HG02852 (cell line): ENCODE measurements around the gene ALDH6A1.
A peak's percentile ranks its signal among the peaks of the same experiment; 100 is the strongest.

ENCODE experiments used
- ATAC-seq: cut with Tn5 transposase; IDR thresholded peaks from one replicate; pipeline ENCODE4 v1.9.1; 2021; ENCODE audit warnings: mild to moderate bottlenecking, moderate library complexity; ENCODE audit not compliant: unreplicated experiment

ALDH6A1 gene

DNA sequence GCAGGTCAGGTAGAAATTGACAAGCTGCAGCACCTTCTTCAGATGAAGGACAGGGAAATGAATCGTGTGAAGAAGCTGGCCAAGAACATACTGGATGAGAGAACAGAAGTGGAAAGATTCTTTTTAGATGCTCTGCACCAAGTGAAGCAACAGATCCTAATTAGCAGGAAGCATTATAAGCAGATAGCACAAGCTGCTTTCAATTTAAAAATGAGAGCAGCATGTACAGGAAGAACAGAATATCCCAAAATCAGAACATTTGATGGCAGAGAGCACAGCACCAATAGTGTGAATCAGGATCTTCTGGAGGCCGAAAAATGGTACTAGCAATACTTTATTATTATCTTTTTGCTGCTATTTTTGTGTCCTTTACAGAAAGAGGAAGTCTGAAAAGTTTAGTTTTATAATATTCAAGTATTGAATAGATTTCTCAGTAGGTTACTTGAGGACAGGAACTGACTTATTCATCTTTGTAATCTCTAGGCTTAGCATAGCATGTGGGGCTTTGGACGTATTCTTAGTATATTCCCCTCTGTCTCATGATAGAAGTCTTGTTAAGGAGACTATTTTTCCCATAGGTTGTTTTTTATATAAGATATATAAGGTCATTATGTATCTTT lies 34.3 kb downstream of the ALDH6A1 start:
- no peak for ATAC-seq

DNA sequence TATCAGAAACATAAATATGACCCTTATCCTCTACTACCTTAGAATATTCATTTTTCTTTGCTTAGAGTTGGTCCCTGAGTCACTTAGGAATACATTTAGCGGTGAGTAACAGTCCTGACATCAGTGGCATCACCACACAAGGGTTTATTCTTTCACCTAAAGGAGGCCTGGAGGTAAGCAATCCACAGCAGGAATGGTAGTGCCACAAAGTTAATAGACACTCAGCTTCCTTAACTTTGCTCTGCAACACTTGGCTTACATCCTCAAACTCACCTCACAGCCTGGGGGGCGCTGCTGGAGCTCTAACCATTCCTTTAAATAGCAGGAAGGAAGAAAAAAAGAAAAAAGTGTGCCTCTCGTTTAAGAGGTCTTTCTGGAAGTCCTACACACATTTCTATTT lies 36.0 kb downstream of the ALDH6A1 start:
- no peak for ATAC-seq

DNA sequence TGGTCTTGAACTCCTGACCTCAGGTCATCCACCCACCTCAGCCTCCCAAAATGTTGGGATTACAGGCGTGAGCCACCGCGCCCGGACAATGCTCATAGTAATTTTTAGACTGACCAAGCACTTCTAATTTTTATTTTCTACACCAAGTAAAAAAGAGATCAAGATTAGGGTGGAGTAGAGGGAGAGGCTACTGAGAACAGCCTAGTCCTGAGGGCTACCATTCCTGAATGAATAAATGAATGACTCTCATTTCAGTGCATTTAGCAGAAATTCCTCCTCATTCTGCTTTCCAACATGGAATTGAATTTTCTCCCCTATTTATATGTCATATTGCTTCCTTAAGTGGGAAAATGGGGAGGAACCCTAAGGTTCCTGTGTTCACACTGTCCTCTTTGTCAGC lies 38.7 kb downstream of the ALDH6A1 start:
- ATAC-seq, result no peak

DNA sequence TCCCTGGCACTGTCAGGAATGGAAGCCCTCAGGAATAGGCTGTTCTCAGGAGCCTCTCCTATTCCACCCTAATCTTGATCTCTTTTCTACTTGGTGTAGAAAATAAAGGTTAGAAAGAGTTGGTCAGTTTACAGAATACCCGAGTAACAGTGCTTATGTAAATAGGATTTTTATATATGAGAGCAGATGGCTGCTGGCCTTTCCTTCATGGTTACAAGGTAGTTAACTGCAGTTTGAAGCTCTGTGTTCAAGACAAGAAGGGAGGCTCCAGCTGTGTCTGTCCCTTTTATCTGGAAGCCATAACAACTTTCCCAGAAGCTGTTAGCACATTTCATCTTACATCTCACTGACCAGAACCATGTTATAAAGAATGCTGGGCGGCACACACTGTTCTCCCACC lies 42.0 kb downstream of the ALDH6A1 start:
- no peak for ATAC-seq

DNA sequence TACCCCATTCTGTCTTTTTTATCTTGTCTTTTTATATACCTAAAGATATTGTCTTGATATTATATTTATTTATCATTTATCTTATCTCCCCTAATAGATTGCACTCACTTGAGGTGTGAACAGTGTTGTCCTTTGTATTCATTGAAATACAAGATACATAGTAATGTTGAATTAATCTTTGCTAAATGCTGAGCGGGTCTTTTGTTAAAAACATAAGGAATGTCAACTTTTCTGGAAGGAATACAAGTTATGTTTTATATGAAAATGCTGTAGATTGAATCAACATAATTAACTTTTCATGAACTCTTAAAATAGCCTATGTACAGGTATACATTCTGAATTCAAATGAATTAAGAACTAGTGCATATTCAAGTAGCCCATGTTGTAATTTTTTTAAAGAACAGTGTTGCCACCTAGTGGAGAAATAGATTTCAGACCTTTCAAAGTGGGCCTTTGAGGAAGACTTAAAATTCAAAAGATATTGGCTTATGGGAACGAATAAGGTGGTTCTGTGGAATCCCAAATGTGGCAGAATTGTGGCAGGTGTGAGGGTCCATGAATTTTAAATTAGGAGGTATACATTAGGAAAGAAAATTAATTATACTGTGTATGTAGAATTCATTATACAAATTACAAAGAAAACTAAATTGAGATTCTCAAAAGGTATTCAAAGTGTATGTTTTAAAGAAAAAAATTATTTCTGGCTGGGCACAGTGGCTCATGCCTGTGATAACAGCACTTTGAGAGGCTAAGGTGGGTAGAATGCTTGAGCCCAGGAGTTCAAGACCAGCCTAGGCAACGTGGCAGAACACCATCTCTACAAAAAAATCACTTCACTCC lies 46.0 kb downstream of the ALDH6A1 start:
- no peak for ATAC-seq

DNA sequence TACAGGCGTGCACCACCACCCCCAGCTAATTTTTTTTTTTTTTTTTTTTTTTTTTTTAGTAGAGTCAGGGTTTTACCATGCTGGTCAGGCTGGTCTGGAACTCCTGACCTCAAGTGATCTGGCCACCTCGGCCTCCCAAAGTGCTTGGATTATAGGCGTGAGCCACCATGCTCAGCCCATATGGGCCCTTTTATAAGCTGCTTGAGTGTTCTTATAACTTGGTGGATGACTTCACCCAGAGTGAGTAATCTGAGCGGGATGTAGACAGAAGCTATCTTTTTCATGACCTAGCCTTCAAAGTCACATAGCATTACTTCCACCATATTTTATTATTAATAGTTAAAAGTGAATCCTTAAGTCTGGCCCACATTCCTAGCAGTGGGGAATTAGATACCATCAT lies 48.7 kb downstream of the ALDH6A1 start:
- ATAC-seq, result no peak

DNA sequence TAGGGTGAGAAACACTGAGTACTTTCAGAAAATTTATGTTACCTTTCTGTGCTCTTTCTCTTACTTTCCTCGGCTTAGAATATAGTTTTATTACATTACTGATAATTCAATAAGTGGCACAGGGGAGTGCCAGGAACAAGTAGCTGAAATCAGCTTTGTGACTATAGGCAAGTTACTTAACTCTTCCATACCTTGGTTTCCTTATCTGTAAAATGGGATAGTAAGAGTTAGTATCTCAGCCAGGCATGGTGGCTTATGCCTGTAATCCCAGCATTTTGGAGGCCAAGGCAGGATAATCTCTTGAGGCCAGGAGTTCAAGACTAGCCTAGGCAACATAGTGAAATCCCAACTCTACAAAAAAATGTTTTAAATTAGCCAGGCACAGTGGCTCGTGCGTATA lies 49.7 kb downstream of the ALDH6A1 start:
- no peak for ATAC-seq

DNA sequence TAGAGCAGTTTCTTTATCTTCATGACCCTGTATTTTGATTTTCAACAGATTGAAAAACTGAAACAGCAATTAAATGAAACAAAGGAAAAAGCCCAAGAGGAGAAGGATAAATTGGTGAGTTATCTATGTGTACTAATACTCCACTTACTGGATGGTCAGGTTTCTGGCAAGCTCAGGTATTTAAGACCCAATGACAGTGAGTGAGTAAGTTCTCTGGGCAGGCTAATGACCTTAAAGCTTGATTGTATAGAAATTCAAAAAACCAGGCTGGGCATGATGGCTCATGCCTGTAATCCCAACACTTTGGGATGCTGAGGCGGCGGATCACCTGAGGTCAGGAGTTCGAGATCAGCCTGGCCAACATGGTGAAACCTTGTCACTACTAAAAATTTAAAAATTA lies 55.1 kb downstream of the ALDH6A1 start:
- ATAC-seq, result no peak

DNA sequence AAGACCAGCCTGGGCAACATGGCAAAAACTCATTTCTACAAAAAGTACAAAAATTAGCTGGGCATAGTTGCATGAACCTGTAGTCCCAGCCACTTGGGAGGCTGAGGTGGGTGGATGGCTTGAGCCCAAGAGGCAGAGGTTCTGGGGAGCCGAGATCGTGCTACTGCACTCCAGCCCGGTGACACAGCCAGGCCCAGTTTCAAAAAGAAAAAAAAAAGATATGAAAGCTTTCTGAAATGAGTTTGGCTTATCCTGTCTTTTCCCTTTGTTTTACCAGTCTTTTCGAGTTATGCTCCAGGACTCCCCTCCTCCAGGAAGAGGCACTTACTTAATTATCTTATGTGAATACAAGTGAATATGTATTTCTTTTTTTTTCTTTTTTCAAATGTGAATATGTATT lies 61.9 kb downstream of the ALDH6A1 start:
- no peak for ATAC-seq

DNA sequence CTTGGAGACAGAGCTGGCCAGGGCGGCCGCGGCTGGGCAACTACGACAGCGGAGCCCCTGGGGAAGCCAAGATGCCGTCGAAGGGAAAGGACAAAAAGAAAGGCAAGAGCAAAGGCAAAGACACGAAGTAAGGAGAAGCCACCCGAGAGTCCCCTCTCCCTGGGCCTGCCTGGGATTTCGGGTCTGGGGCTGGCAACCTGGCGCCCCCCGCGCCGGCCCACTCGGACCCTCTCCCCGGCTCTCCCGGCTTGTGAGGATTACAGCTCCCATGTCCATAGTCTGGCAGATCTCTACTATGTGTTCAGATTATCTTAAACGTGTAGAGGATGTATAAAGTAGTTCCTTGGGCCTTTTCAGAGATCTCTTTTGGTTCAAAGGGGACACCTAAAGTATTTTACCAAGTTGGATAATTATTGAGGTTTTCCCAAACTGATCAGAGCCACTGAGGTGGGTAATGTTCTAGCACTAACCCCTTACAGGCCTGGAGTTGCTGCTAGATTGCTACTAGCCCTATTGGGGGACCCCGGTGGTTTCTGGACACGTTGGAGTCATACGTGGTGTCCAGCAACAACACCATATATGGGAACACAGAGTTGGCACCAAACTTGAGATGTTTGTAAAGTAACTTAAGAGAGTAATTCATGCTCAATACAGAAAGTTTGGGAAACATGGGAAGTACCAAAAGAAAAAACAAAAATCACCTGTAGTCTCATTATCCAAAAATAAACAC lies 64.7 kb downstream of the ALDH6A1 start:
- no peak for ATAC-seq

DNA sequence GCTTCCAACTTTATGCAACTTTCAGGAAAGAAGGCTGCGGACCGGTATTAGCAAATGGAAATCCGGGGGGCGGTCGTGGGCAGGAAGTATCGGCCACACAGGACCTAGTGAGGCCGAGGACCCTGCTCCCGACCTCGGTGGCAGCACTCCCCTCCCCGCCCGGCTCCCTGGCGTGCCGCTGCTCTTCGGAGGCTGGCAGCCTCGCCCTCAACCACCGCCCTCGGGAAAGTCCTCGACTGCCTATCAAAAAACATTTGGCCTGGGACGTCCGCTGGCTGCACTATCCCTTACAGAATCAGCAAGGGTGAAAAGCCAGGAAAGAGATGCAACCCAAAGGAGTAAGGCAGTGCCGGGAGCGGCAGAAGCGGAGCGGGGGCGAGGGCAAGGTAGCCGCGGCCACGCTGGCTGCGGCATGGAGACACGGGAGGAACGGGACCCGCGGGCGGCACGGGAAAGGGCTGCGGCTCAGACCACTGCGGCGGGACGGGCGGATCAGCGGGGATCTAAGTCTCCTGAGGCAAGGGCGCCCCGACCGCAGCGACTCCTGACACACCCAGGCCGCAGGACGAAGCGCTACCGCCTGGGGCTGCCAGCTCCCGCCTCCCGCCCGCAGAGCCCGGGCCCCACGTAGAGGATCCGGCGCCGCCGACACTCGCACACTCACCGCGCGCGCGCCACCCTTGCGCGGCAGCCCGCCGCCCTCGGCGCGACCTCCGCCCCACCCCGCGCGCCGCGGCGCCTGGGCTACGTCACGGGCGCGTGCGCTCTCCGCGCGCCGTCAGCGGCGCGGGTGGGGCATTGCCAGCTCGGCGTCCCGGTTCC lies 65.5 kb downstream of the ALDH6A1 start, which contains the start of the genes BBOF1 and ENTPD5:
Gene BBOF1 (plus strand): TSS at position 764 of the 822 bp plus-strand sequence. CDS start 130 bp downstream, outside the sequence.
Gene ENTPD5 (minus strand): TSS at position 703 of the 822 bp plus-strand sequence. CDS start 31,186 bp downstream, outside the sequence.
- ATAC-seq, result peak; percentile 86

DNA sequence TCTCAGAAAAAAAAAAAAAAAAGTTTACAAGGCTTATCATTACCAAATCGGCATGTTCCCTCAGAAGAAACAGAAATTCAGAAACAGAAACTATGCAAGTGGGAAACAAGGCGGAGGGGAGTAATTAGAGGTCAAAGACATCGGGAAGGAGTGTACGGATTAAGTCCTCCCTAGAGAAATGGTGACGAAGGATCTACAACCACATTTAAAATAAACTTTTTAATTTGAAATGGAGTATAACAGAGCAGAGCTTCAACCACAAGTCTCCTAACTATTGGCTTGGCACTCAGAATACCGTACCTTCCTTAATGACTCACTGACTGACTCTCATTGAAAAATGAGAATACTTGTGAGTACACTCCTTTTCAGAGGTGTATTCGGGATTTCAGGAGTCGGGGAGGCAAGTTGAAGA lies 66.1 kb downstream of the ALDH6A1 start:
- ATAC-seq, result peak; percentile 11

DNA sequence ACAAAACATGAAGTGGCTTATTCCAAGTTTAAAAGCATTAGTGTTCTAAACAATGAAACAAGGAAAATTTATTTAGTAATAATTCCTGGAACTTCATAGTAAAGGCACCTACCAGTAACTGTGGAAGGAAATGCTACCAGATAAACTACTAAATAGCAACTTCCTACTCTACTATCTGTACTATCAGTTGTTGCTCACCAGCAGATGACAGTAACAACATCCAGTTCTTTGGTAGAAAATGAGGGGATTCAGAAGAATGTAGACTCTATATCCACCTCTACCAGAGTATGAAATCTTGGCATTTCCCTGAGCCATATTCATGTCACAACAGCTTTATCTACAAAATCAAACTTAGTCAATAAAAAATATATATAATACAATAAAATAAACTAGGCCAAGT lies 68.3 kb downstream of the ALDH6A1 start:
- no peak for ATAC-seq

DNA sequence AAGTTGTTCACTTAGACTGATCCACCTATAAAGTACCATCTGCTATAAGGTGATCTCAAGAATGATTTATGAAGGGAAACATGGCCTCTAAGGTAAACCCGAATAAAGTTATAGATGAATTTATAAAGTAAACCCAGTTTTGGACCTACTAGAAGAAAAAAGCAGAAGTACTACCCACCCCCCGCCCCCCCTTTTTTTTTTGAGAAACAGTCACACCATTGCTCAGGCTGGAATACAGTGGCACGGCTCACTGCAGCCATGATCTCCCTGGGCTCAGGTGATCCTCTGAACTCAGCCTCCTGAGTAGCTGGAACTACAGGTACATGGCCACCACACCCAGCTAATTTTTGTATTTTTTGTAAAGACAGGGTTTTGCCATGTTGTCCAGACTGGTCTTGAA lies 69.1 kb downstream of the ALDH6A1 start:
- ATAC-seq, result no peak

DNA sequence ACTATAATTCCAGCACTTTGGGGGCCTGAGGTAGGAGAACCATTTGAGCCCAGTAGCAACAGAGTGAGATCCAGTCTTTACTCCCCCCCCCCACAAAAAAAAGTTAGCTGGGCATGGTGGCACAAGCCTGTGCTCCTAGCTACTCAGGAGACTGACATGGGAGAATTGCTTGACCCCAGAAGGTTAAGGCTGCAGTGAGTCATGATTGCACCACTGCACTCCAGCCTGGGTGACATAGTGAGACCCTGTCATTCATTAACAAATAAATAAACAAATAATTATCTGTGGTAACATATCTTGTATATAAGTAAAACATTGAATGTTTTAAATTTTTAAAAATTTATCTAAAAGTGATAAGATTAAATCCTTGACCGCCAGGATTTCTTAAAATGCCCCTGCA lies 70.0 kb downstream of the ALDH6A1 start:
- ATAC-seq, result no peak

DNA sequence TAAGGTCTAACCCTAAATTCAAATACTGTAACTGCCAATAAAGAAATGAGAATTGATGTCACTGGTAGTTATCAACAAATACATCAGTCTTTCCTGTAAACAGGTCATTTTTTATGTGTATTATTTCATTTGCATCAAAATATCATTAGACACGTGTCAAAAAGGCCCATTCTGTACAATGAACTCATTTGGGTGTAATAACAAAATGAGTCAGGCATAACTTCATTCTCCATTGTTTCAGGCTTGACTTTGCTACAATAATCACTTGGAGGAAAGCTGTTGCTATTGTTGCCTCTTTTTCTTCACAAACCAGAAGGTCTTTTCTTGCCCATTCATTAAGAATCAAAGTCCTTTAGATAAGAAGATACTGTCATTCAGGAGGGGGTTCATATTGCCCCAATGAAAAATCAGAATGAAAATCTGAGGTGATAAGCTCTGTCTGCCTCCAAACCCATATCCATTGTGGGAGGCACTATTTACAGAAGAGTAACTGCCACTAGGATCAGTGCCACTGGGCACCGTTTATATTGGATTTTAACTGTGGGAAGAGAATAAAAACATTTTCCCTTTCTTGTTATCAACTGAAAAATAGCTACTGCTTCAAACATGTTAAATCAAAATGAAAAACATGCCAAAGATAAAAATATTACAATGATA lies 75.3 kb downstream of the ALDH6A1 start:
- no peak for ATAC-seq
